HG03064 (cell line): ENCODE measurements around the gene CBX6.

Source experiments
- ATAC-seq: cut with Tn5 transposase; IDR thresholded peaks from one replicate; pipeline ENCODE4 v1.9.1; 2021; ENCODE audit warnings: low read depth; ENCODE audit not compliant: unreplicated experiment

Gene CBX6

DNA sequence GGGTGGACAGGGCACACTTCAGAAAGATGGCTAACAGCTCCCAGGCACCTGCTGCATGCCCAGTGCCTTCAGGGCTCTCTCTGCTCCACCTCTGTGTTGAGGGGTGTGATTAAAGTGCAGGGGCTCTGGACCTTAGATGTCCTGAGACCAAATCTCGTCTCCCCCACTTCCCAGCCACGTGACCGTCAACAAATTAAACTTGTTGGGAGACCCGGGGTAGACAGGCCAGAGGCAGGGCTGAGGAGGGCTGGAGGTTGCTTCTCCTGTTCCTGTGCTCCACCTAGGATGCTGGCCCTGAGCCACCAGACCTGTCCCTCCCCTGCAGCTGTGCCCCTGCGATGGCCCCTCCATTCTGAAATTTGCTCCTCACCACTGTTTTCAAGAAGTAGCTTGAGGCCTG lies 45.2 kb downstream of the CBX6 start:
- ATAC-seq = no peak

DNA sequence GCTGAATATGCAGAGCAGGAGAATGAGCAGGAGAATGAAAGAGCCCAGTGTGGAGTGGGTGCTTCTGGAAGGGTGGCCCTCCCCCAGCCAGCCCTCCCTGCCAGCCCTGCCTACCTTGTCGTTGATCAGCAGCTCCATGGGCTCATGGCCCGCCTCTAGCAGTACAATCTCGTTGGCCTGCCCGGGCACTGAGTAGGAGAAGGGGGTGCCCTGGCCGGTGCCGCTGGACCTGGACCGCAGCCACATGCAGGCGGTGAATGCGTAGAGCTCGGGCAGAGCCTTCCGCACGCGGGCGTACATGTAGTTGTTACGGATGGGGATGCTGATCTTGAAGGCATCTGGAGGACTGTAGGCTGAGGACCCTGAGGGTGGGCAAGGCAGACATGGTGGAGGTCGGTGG lies 45.6 kb downstream of the CBX6 start:
- ATAC-seq = no peak

DNA sequence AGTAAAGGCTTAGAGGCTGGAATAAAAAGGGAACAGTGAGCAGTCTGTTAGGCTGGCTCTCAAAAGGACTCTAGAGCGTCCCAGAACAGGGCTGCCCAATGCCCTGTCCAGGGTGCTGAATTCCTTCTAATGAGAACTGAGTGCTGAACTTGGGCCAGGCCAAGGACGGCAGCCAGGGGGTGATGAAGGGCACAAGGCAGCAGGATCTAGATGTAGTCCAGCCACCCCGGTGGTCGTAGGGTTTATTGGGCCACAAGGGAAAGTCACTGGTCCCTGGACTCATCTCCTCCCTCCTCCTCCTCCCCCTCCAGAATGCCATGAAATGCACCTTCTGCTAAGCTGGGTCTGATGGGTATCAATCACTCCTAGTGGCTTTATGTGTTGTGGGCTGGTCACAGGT lies 47.4 kb downstream of the CBX6 start:
- no peak for ATAC-seq

- ATAC-seq = no peak
These were observed 48.4 kb downstream of the CBX6 start for GRCh38 chr22:38823637-38824036.

DNA sequence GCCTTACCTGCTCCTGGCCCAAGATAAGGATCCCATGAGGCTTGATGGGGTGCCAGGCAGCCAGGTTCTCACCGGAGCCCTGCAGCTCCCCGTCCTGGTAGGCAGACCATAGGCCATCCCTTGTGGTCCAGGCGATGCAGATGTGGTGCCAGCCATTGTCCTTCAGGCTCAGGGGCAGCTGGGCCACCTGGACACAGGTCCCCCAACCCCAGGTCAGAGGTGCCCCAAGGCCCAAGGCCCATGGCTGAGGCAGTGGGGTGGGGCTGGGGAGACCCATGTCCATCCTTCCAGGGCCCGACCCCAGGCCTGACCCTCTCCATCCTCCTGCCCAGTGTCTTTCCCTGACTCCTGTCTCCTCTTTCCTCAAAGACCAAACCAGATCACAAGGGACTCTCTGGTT lies 48.9 kb downstream of the CBX6 start:
- ATAC-seq = no peak

DNA sequence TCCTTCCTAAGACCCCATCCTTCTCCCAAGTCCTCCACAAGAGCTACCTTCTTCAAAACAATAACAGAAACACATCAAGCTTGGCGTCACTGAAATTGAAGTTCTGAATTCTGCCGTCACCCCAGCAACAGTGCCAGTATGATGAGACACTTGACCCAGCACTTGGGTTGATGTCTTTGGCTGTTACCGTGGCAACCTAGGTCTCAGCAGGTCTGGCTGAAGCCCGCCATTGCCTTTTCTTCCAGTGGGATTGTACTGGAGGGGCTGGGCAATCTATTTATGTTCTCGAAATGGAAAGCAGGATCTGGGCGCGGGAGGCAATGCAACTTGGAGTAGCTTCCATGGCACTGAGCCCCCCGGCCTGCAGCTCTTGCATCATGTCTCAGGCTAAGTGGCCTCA lies 52.0 kb downstream of the CBX6 start:
- ATAC-seq = no peak

- ATAC-seq = no peak
These were observed 52.6 kb downstream of the CBX6 start for GRCh38 chr22:38819387-38819940.

GRCh38 chr22:38817196-38817595 lies 54.8 kb downstream of the CBX6 start:
- ATAC-seq = no peak

DNA sequence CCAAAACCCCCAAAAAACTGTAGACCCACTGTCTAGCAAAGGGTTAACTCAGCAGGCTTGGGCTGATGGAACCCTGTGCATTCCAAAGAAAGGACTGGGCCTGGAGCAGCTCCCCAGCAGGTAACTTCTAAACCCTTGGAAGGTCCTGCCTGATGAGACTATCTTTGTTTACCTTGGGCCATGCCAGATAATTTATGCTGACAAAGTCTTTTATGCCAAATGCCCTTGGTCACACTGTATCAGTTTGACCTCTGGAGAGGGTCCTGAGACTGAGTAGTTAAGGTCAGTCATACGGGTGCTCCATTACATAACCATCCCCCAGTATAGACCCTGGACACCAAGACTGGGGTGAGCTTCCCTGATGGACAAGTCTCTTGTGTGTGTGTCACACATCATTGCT lies 56.2 kb downstream of the CBX6 start:
- no peak for ATAC-seq
